Cerebellar nuclear complex (tissue), 1 donor: Measurements from ENCODE around the gene TRAPPC2.

ENCODE experiments used
- DNase-seq, 2 experiments: peaks; one replicate each; lab custom pipeline; 2025; lab: John Stamatoyannopoulos, UW

Gene TRAPPC2

GRCh38 chrX:13734278-13735172 is at the start of gene TRAPPC2, which contains the start of gene OFD1:
Gene TRAPPC2 (minus strand): TSS chrX:13734620. CDS start chrX:13719963, 14,657 bp downstream.
Gene OFD1 (plus strand): TSS chrX:13734748. CDS start chrX:13735072, 324 bp downstream.
- peak; percentile 68 to 77 for DNase-seq

- DNase-seq: no peak
Observed at GRCh38 chrX:13780868-13781427, 46.5 kb upstream of the TRAPPC2 start.

GRCh38 chrX:13778916-13779315 is 44.5 kb upstream of the TRAPPC2 start:
- no peak for DNase-seq

- no peak for DNase-seq
Observed at GRCh38 chrX:13776387-13776786, 42.0 kb upstream of the TRAPPC2 start.

GRCh38 chrX:13775837-13776236 is 41.4 kb upstream of the TRAPPC2 start:
- DNase-seq: no peak

- no peak for DNase-seq
Observed at GRCh38 chrX:13774696-13775095, 40.3 kb upstream of the TRAPPC2 start.

GRCh38 chrX:13770013-13770535 is 35.7 kb upstream of the TRAPPC2 start:
- DNase-seq: no peak

GRCh38 chrX:13768939-13769338 is 34.5 kb upstream of the TRAPPC2 start:
- DNase-seq: no peak

- peak; percentile 29 to 75 for DNase-seq
Observed at GRCh38 chrX:13764765-13765164, 30.3 kb upstream of the TRAPPC2 start.

- DNase-seq: no peak
Observed at GRCh38 chrX:13764281-13764680, 29.9 kb upstream of the TRAPPC2 start.

- no peak for DNase-seq
Observed at GRCh38 chrX:13763489-13763888, 29.1 kb upstream of the TRAPPC2 start.

GRCh38 chrX:13761606-13762414 is 27.4 kb upstream of the TRAPPC2 start:
- DNase-seq: no peak

GRCh38 chrX:13760426-13760825 is 26.0 kb upstream of the TRAPPC2 start:
- no peak for DNase-seq

- DNase-seq: no peak
Observed at GRCh38 chrX:13759152-13759718, 24.8 kb upstream of the TRAPPC2 start.

GRCh38 chrX:13756381-13756780 is 22.0 kb upstream of the TRAPPC2 start:
- DNase-seq: no peak

GRCh38 chrX:13755254-13755653 is 20.8 kb upstream of the TRAPPC2 start:
- DNase-seq: no peak

GRCh38 chrX:13754765-13755164 is 20.3 kb upstream of the TRAPPC2 start:
- DNase-seq: no peak

- DNase-seq: no peak
Observed at GRCh38 chrX:13752646-13753045, 18.2 kb upstream of the TRAPPC2 start.

- DNase-seq: no peak
Observed at GRCh38 chrX:13752141-13752540, 17.7 kb upstream of the TRAPPC2 start.

- no peak for DNase-seq
Observed at GRCh38 chrX:13750812-13751211, 16.4 kb upstream of the TRAPPC2 start.

GRCh38 chrX:13750204-13750603 is 15.8 kb upstream of the TRAPPC2 start:
- DNase-seq: no peak

- DNase-seq: no peak
Observed at GRCh38 chrX:13748486-13748885, 14.1 kb upstream of the TRAPPC2 start.
